NCI-H1105 treated with DMSO at 0.1 percent for 48 hours (cell line): ENCODE measurements around the gene TGFBR1.

ENCODE experiments used
- DNase-seq: peaks from one replicate; lab custom pipeline; 2025; lab: John Stamatoyannopoulos, UW

The TGFBR1 gene

DNA sequence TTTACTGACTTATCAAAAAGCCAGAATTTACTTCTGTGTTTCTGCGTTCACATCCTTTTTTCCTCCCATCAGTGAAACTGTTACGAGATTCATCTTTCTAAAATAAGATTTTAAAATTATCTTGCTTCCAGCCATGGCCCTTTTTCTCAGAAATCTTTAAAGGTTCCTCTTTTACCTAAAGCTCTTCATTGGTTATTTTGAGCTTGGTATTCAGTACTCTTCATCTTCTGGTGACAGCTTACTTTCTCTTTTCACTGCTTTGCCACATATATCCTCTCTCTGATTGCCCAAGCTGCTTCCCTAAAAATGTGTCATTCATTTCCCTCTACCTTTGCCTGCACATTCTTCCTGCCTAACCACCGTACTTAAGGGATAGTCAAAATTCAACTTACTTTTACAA is 32.3 kb downstream of the TGFBR1 start:
- no peak for DNase-seq

DNA sequence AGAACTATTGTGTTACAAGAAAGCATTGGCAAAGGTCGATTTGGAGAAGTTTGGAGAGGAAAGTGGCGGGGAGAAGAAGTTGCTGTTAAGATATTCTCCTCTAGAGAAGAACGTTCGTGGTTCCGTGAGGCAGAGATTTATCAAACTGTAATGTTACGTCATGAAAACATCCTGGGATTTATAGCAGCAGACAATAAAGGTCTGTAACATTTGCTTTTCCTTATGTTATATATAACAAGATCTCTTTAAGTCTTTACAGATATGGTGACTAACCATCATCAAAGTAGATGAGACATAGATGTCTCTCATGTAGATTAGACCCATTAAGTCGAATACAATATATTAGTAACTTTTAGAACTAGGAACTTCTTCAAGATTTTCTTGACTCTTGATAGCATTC is 33.0 kb downstream of the TGFBR1 start:
- DNase-seq: no peak

DNA sequence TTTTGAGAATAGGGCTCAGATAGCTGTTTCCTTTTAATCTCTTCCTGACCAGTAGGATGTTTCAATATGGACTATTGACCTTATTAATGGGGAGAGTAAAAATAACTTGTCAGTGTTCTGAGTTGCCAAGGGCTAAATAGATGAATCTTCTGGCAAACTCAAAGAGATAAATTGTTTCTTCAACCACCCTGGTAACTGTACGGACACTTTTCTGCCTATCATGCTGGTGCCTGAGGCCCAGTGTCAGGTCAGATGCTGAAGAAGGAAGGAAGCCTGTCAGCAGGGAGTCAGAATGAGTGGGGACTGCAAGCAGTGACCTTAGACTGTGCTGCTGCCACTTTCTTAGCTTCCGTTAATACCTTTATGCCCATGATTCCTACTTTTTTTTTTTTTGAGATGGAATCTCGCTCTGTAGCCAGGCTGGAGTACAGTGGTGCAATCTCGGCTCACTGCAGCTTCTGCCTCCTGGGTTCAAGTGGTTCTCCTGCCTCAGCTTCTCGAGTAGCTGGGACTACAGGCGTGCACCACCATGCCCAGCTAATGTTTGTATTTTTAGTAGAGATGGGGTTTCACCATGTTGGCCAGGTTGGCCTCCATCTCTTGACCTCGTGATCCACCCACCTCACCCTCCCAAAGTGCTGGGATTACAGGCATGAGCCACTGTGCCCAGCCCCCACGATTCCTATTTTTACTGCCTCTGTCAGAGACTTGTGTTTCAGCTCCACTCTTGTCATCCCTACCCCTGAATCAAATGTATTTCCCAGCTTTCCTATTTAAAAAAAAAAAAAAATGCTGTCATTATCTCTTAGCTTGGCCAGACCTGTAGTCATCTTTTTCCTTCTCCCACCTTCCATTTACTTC is 33.7 kb downstream of the TGFBR1 start:
- no peak for DNase-seq

DNA sequence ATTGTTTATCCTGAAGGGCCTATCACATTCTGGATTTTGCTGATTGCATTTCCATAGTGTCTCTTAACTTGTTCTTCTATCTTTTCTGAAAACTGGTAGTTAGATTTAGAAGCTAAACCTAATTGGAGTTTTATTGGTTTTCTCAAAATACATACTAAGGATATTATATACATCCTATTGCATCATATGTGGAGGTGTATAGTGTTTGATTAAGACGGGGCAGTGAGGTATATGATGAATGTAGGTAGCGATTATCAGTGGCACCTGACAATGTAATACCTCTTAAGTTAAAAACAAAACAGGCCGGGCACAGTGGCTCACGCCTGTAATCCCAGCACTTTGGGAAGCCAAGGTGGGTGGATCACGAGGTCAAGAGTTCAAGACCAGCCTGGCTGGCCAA is 35.0 kb downstream of the TGFBR1 start:
- no peak for DNase-seq

DNA sequence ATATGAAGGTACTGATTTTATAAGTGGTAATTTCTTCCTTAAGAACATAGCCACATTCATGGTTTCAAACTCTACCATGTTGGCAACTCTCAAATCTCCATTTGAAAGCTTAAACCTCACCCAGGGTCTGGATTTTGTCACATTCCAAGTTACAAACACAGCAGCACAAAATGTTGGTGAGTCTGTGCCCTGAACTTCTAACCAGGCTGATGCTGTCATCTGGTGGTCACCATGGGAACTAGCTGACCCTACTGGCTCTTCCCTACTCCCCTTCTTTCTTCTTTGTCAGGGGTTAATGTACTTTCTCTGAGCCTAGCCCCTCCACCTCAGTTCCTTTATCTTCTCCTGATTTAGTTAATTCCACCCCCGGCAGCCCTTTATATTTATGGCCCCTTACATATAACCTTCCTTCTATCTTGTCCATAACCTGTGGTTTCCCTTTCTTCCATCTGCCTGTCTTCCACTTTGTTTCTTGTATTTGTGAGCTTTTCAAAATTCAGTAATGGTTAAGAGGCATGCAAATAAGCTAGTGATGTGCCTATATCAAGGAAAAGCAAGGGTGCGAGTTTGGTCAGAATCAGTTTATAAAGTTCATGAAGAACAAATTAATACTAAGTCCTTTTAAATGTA is 35.9 kb downstream of the TGFBR1 start:
- no peak for DNase-seq

DNA sequence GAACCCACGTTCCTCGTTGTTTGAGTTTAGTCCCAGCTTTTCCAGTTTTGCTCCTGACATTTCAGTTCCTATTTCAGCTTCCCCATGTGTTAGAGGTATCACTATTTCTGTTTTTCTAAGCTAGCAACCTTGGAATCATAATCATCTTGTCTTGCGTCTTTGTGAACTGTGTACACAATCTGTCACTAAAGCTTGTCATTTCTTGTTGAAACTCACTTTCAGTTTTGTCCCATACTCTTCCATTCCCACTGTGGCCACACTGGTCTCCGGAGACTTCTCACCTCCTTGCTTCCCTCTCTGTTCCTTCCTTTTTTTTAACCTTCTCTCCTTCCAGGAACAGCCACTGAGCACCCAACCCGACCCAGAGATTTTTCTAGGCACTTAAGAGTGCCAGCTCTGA is 36.9 kb downstream of the TGFBR1 start:
- DNase-seq: no peak

DNA sequence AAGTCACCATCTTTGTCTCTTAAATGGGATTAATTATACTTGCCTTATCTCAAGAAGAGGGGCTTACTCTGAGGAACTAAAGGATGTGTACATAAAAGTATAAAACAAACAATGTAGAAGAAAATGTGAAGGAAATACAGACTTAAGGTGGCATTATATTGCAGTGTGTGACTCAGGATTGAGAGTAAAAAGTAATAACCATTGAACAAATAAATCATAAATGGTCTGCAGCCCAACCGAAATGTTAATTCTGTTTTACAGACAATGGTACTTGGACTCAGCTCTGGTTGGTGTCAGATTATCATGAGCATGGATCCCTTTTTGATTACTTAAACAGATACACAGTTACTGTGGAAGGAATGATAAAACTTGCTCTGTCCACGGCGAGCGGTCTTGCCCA is 37.4 kb downstream of the TGFBR1 start:
- no peak for DNase-seq

DNA sequence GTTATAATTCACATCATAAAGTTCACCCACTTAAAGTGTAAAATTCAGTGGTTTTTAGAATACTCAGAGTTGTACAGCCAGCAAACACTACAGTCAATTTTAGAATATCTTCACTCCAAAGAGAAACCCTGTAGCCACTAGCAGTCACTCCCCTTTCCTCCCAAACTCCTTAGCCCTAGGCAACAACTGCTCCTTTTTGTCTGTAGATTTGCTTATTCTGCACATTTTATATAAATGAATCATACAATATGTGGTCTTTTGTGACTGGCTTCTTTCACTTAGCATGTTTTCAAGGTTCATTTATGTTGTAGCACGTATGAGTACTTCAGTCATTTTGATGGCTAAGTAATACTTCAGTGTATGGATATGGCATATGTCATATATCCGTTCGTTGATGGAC is 38.7 kb downstream of the TGFBR1 start:
- no peak for DNase-seq

DNA sequence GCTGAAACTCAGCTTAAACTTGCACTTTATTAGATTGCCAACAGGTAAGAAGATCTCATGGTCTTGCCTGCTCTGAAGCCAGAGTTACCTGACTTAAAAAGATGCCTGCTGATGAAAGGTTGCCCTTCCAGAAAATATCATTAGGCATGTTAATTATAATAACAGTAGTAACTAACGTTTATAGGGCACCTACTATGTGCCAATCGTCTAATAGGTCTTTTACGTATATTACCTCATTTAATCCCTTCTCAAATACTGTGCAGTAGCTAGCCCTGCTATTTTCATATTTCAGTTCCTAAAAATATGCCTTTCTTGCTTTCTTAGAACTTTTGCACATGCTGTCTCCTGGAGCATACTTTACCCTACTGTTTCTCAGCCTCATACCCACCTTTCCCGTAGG is 40.1 kb downstream of the TGFBR1 start:
- no peak for DNase-seq

DNA sequence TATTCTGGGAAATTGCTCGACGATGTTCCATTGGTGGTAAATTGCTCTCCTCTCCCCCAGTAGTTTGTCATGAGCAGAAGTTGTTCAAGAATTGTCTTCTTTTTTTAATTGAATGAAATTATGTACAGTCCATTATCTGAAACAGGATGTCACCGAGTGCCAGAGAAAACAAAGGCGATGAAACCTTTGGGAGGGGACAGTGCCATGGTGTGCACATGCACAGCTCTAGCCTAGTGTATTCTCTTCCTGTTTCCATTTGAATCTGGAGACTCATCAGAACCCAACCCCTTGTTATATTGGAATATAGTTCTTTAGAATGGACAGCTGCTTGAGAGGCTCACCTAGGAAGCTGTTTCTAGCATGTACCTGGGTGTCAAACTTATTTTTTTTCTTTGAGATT is 41.7 kb downstream of the TGFBR1 start:
- no peak for DNase-seq

DNA sequence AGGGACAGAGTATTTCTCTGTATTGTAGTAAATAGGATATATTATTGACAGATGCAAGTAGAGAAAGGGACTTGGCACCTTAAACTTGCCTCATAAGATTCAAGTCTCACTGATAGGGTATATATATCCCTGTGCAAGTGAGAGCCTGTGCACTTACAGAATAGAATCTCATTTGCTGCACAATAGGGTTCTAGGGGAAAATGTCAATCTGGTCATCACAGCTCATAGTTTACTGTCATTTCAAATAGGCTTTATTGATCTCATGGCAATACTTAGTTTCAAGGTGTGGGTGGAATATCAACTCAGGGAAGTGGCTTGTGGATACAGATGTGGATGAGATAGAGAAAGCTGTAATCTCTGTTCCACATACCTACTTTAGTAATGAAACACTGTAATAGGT is 42.3 kb downstream of the TGFBR1 start:
- DNase-seq: no peak

DNA sequence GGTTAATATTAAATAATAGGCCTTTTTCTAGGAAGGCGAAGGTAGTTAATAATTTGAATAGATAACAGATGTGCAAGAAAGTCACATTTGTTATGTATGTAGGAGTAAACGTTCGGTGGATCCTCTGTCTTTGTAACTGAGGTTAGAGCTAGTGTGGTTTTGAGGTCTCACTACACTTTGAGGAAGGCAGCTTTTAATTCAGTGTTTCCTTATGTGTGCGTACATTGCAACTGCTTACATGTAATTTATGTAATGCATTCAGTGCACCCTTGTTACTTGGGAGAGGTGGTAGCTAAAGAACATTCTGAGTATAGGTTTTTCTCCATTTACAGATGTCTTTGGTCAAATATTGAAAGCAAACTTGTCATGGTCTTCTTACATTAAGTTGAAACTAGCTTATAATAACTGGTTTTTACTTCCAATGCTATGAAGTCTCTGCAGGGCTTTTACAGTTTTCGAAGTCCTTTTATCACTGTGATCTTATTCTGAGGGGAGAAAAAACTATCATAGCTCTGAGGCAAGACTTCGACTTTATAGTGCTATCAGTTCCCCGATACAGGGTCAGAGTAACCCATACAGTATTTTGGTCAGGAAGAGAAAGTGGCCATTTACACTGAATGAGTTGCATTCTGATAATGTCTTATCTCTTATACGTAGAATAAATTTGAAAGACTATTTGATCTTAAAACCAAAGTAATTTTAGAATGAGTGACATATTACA is 45.7 kb downstream of the TGFBR1 start:
- DNase-seq: no peak

DNA sequence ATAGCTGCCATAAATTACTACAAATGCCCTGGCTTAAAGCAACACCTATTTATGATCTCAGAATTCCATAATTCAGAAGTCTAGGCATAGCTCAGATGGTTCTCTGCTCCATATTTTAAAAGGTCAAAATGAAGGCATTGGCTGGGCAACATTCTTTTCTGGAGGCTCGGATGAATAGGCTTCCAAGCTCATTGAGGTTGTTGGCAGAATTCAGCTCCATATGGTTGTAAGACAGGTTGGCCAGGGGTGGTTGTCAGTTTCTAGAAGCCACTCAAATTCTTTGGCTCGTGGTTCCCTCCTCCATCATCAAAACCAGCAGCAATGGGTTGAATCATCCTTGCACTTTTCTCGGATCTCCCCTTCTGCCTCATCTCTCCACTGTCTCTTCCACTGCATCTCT is 49.4 kb downstream of the TGFBR1 start:
- no peak for DNase-seq

DNA sequence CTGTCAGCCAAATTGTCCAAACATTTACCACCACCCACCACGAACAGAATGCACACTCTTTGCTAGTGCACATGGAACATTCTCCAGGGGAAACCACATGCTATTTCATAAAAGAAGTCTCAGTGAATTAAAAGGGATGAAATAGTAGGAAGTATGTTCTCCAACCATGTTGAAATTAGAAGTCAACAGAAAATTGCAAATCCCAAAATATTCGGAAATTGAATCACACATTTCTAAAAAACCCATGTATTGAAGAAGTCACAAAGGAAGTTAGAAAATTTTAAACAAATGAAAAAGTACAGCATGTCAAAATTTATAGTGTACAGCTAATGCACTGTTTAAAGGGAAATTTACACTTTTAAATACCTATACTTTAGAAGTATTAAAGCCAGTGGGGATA is 50.8 kb downstream of the TGFBR1 start:
- DNase-seq: no peak

DNA sequence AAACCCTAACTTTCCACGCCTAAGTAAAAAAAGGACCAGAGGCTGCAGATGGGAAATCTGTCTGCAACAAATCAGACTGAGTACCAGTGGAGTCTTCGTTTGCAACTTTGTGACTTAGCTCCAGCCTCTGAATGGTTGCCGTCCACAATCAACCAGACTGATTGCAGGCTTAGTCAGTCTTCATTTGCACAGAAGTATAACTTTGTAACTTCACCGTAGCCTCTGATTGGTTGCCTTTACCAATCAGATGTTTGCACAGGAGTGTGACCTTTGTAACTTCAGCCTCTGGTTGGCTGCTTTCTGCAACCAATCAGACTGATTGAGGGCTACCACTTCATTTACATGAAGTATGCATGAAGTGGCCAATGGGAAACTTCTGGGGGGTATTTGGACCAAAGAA is 53.7 kb downstream of the TGFBR1 start:
- DNase-seq: no peak

DNA sequence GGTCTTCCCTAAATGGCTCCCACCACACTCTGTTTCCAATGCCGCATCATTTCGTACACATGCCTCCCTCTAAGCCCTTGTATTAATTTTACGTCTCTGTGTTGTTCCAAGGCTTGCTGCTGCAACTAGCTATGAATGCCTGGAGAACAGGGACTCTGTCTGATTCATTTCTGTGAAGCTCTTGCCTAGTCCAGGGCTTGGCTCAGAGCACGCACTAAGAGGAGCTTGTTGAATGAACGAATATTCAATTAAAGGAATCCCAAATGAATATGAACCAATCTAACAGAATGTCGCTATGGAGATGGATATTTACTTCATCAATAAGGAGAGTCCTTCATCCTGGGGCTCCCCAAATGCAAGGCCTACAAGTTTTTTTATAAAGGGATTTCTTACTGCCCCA is 55.3 kb downstream of the TGFBR1 start:
- no peak for DNase-seq

DNA sequence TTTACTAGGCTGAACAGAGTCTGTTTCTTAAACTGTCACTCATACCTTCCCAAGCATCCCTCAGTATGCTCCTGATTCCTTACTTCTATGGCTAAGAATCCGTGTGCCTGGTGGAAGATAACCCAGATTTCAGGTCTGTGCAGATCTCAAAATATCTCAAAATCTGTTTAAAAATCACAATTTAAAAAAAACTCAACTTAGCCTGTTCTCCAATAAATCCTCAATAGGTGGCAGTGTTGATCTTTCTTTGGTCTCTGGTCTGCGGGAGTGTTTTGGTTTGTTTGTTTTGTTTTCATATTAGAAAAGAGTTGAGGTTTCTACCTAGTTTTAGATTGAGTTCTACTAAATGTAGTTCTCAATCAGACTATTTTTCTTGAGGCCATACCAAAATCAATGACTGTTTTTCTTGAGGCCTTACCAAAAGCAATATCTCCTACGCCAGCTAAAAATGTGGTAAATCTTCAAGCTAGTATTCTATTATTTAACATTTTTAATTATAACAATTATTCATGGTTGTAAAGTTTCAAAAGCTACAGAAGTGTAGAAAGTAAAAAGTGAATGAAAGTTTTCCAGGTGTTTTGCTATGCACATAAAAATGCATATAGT is 57.9 kb downstream of the TGFBR1 start:
- peak; percentile 46 for DNase-seq

DNA sequence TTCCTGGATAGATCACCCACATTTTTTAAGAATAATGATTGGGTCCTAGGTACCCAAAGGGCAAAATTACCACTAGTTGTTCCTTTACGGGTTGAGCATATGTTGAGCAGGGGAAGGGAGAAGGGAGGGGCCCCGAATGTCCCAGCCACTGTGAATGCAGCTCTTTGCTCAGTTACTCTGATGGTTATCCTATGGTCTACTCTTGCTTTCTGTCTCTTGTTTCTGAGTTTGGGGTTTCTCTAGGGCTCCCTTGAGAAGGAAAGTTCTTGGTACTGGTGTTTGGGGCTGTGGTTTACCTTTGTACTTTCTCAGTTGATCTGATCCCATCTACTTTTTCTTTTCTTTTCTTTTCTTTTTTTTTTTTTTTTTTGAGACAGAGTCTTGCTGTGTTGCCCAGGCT is 61.2 kb downstream of the TGFBR1 start:
- no peak for DNase-seq

DNA sequence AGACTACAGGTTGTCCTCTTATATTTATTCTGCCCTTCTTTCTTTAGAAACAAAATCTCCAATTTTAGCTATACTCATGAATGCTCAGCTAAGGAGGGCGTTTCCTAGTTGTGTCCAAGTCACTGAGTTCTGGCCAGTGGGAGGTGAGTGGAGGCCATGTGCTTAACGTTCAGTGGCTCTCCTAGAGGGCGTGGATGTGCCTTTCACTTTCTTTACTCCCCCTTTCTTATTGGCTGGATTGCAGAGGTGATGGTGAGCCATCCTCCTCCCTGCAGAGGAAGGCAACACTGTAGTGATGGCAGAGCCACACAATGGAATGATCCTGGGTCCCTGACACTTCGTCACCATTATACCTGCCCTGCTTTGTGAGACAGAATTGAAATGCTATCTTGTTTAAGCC is 62.2 kb downstream of the TGFBR1 start:
- DNase-seq: no peak

DNA sequence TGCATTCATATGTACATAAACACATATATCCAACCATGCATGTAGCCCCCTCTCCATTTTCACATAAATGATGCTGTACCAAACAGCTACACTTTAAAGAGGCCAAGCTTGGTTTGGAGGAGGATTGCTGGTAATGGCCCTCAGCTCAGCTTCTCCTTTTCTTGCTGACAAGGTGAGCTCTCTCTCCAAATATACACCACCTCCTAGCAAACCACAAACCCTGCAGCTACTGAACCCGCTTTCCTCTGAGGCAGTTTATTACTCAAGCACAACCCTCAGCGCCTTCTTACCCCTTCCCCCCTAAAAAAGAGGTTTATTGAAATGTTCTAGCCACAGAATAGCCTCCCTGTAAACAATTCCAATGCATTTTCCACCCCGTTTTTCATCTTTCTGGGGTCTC is 62.8 kb downstream of the TGFBR1 start:
- DNase-seq: no peak

DNA sequence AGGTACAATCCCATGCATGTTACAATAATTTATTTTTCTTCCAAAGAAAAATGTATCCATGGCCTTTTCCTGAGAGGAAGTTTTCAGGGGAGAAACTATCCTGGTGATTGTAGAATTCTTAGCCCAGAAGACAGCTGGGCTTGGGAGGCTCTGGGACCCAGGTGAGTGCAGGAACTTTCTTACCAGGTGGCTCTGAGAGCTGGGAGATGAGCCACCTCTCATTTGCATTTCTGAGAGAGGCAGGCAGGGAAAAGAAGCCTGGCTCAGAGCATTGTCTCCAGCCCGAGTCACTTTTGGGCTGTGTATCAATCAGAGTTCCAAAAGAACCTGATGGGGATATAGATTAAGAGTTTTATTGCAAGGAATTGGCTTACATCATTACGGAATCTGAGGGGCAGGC is 64.2 kb downstream of the TGFBR1 start:
- no peak for DNase-seq

DNA sequence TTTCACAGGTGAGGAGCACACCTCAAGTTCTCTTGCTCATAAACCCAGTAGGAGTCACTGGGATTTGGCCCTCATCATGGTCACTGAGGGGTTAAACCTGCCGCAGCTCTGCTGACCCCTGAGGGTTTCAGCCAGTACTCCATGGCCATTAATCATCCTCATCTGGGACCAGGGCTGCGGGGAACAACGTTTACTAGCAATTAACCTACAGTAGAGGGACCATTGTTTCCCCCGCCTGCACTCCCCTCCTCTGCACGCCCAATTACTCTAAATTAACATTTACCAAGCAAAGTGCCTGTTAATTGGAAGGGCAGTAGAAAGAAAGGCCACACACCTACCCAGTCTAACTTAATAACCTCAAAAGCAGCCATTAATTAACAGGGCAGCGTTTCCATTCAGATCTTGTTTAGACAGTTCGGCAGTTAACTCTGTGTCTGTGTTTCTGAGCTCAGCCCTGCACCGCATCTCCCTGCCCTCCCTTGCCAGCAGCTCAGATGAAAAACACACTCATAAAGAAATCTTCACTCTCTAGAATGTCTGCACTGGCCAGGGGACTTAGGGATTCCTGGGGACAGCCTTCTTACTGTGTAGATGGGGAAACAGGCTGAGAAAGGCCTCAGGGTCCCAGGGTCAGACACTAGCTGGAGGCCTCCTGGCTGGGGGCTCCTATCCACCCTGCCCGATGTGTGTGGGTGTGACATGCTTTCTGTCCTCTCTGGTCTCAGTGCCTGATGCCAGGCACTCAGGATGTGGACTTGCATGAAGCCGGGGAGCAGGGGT is 65.3 kb downstream of the TGFBR1 start:
- DNase-seq: peak; percentile 82
